GM21423 (cell line): ENCODE data around the gene FAM3A.

Experiments
- ATAC-seq: cut with Tn5 transposase; IDR thresholded peaks from one replicate; pipeline ENCODE4 v1.9.1; 2021; ENCODE audit warnings: mild to moderate bottlenecking, moderate library complexity; ENCODE audit not compliant: unreplicated experiment

FAM3A gene

DNA sequence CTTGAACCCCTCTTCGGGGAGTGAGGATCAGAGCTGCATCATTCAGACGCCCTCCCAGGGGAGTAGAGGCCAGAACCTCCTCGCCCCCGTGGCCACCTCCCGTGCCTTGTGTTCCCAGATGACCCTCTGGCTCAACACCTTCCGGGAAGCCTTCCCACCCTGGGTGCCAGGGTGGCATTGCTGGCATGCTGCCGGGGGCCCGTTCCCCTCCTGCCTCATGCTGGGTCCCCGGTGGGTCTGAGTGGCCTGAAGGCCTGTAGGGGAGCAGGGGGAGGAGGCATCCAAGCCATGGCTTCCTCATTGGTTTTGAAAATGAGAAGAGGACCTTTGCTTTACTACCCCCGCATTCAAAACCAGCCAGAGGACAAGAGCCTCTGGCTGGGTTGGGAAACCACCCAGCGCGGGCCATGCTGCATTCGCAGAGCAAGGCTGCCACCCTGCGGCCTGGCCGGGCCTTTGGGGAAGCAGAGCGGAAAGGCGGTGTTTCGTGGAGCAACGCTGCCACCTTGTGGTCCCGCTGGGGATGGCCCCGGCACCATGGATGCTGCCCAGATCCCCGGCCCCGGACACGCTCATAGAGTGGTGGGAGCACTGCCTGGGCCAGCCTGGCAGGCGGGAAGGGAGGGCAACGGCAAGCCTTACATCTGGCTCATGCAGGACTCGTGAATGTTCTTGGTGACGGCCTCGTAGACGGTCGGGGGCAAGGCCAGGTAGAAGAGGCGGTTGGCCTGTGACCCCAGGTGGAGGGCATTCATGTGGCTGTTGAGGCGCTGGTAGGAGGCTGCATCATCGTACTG, 18.7 kb upstream of the FAM3A start:
- ATAC-seq, result peak; percentile 81

DNA sequence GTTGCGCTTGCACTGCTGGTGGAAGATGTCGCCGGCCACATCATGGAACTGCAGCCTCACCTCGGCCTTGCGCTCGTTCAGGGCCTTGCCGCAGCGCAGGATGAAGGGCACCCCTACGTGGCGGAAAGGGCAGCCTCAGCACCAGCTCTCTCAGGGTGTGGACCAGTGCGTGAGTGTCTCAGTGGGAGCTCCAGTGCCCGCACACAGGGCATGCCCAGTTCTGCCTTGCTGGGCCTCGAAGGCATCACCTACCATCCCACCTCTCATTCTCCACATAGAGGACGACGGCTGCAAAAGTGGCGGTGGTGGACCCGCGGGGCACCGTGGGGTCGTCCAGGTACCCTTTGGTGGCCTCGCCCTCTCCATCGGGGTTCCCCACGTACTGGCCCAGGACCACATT, 16.7 kb upstream of the FAM3A start:
- ATAC-seq, result no peak

DNA sequence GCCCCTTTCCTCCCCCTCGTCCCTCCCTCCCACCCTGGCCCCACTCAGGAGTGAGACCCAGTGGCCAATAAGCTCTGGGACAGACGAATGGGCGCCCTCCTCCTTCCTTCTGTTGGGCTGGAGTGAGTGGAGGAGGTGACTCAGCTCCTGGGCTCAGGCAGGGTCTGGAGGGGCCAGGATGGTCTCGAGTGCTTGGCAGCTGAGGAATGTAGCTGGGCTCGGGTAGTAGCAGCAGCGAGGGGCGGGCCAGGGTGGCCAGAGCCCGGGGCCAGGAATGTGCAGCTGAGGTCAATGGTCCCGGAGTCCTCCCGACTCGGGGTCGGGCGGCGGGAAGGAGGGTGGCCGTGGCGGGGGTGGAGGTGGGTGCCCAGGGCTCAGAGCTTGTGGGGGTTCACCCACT, 15.6 kb upstream of the FAM3A start:
- no peak for ATAC-seq

DNA sequence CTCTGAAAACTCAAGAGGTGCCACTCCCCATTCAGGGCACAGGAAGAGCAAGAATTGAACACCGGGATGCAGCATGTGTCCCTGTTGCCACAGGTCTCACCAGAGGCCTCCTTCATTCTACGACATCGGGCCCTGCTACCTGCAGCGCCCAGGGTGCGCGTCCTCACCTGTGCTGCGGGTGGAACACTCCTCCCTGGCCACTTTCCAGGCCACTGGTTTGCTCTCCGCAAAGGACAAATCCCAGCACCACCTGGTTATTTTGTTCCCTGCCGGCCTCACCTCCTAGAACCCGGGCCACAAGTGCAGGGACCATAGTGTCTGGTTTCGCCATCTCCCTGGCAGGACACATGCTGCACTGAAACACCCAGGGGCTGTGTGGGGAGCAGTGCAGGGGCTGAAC, 14.3 kb upstream of the FAM3A start:
- no peak for ATAC-seq

DNA sequence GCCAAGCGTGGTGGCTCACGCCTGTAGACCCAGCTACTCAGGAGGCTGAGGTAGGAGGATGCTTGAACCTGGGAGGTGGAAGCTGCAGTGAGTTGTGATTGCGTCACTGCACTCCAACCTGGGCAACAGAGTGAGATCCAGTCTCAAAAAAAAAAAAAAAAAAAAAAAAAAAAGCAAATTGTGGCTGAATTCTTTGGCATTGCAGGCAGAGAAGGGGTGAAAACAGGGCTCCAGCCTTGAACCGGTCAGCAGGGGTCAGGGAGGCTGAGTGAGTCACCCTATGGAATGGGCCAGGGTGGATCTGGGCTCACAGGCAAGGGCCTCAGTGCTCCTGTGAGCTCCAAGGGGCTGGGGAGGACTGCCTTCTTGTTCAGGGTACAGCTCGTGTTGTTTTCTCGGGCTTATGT, 13.2 kb upstream of the FAM3A start:
- ATAC-seq, result no peak

DNA sequence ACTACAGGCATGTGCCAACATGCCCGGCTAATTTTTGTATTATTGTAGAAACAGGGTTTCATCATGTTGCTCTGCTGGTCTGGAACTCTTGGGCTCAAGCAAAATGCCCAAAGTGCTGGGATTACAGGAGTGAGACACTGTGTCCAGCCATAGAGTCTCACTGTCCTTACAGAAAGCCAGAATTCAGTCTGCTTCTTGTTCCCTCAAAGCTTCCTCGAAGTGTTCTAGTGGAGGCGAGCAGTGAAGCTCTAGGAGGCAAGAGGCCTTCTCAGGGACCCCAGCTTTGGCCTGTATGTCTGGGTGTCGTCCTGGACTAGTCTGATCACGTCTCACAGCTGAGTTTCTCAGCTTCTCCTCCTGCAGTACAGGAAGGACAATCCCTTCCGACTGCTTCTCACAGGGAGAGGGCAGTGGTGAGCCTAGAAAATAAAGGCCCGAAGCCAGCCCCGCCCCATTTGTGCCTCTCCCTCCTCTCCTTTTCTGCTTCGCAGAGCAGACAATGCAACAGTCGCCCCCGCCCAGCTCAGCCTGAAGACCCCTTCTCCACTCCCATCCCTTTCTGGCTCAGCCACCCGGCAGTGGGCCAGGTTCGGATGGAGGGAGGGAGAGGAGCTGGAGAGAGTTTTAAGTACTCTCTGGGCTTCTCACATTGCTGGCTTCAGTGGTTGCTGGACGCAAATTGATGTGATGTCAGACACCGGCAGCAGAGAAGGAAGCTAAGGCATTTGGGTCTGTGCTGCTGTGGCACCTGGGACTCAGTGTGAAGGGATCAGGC, 11.1 kb upstream of the FAM3A start:
- no peak for ATAC-seq

DNA sequence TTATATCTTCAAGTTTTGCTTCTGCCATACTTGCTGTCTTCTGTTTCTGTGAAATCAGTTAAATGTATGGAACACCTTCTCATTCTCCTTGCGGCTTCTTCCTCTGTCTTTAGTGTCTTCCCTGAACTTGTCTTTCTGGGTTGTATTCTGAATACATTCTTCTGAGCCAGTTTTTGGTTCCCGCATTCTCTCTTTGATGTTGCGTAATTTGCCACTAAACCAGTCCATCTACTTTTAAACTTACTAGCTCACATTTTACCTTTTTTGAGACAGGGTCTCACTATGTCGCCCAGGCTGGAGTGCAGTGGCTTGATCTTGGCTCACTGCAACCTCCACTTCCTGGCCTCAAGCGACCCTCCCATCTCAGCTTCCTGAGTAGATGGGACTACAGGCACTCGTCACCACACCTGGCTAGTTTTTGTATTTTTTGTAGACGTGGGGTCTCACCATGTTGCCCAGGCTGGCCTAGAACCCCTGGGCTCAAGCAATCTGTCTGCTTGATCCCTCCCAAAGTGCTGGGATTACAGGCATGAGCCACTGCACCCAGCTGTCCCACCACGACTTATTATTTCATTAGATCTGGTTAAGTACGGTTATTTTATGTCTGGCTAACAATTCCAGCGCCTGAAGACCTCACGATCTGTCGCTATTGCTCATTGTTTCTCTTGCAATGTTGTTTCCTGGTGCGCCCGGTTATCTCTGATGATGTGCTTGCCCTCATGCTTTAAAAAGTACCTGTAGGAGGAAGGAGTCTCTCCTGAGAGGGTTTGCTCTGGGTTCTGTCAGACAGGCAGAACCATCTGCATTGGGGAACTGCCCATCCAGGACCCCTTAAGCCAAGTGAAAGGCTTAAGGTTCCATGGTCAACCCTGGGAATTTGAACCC, 9.8 kb upstream of the FAM3A start:
- no peak for ATAC-seq

GRCh38 chrX:154519389-154519788, 3.4 kb upstream of the FAM3A start:
- no peak for ATAC-seq

GRCh38 chrX:154517101-154517781, 1.2 kb upstream of the FAM3A start:
- no peak for ATAC-seq

- no peak for ATAC-seq
Measured at GRCh38 chrX:154516656-154517100, 646 bp upstream of the FAM3A start.

DNA sequence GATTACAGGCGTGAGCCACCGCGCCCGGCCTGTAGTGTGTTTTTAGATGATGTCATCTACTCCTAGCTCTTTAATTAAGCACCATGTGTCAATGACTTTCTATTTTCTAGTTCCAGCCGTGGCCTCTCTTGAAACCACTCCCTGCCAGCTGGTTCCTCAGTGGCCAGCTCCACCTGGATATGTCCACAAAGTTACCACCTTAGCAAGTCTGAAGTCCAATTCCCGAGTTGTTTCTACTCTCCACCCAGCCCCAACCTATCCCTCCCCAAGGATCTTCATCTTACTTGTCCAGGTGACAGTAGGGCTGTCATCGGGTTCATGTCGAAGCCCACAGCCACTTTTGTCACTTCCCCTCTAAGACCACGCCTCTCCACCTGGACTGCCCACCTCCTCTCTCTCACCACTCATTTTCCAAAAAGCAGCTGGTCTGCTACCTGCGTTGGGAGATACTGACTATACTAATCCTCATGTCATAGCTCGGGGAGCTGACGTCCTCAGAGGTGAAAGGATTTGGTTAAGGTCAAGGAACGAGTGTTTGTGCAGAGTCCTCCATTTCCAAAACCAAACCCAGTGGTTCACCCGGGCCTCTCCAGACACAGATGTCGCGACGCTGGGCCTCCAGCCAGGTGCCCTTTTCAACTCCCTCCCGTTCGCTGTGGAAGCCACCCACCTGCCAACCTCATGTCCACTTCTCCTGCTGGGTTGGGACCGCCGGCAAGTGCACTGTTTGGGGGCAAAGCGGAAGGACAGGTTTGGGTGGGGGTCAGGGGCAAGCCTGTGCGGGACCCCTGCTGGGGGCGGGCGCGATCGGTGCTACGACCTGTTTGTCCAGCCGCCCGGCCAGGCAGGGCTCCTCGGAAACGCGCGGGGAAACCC, 704 bp downstream of the FAM3A start:
- no peak for ATAC-seq

DNA sequence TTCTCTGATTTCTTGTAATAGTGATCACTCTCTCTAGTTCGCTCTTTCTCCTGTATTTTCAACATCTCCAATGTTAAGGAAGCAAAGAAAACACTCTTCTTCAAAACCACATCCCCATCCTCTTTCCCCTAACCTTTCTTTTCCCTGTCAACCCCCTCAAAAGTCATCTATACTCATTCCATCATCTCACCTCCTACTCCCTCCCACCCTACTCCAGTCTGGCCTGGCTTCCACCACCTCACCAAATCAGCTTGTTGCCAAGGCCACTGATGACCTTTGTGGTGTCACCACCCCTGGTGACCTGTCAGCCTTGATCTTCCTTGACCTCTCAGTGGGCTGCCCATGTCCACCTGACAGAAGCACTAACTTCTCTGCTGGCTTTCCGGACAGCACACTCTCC, 2.3 kb downstream of the FAM3A start:
- ATAC-seq, result no peak

- ATAC-seq, result no peak
Measured at GRCh38 chrX:154512879-154513553, 3.0 kb downstream of the FAM3A start.

DNA sequence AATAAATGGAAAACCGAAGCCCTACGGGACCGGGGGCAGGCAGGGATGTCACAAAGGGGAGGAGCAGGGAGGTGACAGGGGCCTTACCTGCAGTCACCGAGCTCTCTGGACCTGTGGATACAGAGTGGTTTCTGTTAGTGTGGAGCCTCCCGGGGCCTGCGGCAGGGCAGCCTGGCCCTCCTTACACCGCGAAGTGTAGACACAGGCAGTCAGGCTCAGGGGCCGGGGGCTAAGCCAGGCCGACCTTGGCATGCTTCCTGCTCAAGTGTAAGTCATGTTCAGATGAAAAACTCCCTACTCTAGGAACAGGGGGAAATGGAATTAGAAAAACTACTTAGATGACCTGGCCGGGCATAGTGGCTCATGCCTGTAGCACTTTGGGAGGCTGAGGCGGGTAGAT, 4.3 kb downstream of the FAM3A start:
- ATAC-seq, result no peak

GRCh38 chrX:154509455-154509854, 6.6 kb downstream of the FAM3A start:
- no peak for ATAC-seq

DNA sequence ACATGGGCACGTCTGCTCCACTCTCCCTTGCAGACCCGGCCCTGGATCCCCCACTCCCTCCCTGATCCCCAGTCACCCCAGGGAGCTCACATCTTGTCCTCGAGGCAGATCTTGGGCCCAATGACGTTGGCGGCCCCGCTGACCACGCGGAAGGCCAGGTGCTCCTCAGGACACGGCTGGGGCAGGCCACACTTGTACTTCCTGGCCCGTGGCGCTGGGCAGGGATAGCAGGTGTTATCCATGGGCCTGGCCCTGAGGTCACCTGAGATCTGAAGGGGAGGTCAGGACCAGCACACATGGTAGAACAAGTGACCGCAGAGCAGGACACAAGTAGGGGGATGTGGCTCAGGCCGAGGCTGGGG, 7.7 kb downstream of the FAM3A start:
- ATAC-seq, result no peak

DNA sequence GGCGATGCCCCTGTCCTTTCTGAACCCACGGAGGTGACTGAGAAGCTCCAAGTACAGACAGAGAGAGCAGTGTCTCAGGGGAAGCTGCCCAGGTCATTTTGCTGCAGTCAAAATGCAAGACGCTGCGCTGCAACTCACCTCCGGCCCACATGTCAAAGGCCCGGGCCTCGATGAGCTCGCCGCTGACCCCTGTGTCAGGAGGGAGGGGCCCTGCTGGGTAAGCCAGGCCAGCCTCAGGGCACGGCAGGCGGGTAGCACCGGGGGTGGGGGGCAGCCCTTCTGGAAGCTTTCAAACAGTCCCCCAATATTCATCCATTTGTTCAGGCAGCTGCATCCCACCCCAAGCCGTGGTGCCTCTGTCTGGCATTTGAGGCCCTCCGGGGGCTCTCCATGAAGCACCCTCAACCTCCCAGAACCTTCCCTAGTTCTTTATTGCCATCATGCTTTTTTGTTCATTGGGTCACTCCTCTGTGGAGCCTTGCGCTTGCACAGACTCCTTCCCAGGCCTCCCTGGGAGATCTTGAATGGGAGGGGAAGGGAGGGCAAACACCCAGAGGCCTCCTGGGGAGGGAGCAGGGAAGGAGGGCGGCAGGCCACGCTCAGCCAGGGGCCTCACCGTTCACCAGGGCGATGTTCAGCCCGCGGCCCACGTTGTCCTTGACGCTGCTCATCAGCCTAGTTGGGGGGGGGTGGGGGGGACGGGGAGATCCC, 8.2 kb downstream of the FAM3A start:
- ATAC-seq, result no peak

- ATAC-seq, result no peak
Measured at GRCh38 chrX:154506483-154507332, 9.3 kb downstream of the FAM3A start.
